ENCODE data around the gene SH3RF3. TPM values are rescaled to one million over a fixed set of nuclear protein-coding genes. Genes with fewer than 3 reads are reported as not detected.

Gene SH3RF3
- total RNA-seq, 1 experiment from 2014 or later = 1.0 TPM

- ATAC-seq (no peak), DNase-seq (ENCODE audit: low spot score) (no peak)
- ChIA-PET POLR2A (no interaction called here), CTCF (interaction anchor here (0.9 to 3.9 kb wide), 3 partner anchors 9 to 102 kb away, joined by 3 to 17 read pairs (median 4); no protein-coding TSS in a partner anchor)
- H3K4me3 Mint-ChIP-seq = no peak overlapping the region
- no peak overlapping the region for H3K27ac Mint-ChIP-seq
- no peak for TF ChIP-seq NFE2L1 (CRISPR knock-in tag; IDR thresholded peaks at IDR 0.05)
- no peak for TF ChIP-seq GTF2I (CRISPR knock-in tag; conservative IDR thresholded peaks at IDR 0.05)
- no peak for TF ChIP-seq ZNF512 (CRISPR knock-in tag; IDR thresholded peaks at IDR 0.05; ENCODE audit: borderline replicate concordance)
- TF ChIP-seq PRRX2 (CRISPR knock-in tag; IDR thresholded peaks at IDR 0.05) = no peak
- TF ChIP-seq FOXJ3 (CRISPR knock-in tag; IDR thresholded peaks at IDR 0.05; ENCODE audit: borderline replicate concordance) = no peak
- no peak for TF ChIP-seq ATF6 (CRISPR knock-in tag; IDR thresholded peaks at IDR 0.05)
- peaks cover 19% of the 10 kb centered on the region for H3K4me1 Mint-ChIP-seq
- no peaks in the 10 kb centered on the region for H3K9me3 Mint-ChIP-seq
- no peaks in the 10 kb centered on the region for H3K27me3 Mint-ChIP-seq (ENCODE audit: low read depth)
- H3K36me3 Mint-ChIP-seq = no peaks in the 10 kb centered on the region
These were observed 279.0 kb downstream of the SH3RF3 start for GRCh38 chr2:109408043-109408335.

- CTCF ChIA-PET = interaction anchor here (3.9 kb wide), 1 partner anchor 101 kb away, joined by 17 read pairs; no protein-coding TSS in a partner anchor
- Mint-ChIP-seq H3K4me1 (peaks cover 19% of the 10 kb centered on the region), H3K27ac (no peak overlapping the region), H3K27me3 (ENCODE audit: low read depth) (no peaks in the 10 kb centered on the region), H3K9me3 (no peaks in the 10 kb centered on the region), H3K36me3 (no peaks in the 10 kb centered on the region), H3K4me3 (no peak overlapping the region)
- TF ChIP-seq NFATC4 (CRISPR knock-in tag; IDR thresholded peaks at IDR 0.05) = no peak
- TF ChIP-seq ZNF671 (CRISPR knock-in tag; IDR thresholded peaks at IDR 0.05) = no peak
- TF ChIP-seq ZNF532 (CRISPR knock-in tag; IDR thresholded peaks at IDR 0.05; ENCODE audit: borderline replicate concordance) = no peak
- no peak for TF ChIP-seq NR2C2 (CRISPR knock-in tag; IDR thresholded peaks at IDR 0.05)
- TF ChIP-seq E2F1 (CRISPR knock-in tag; IDR thresholded peaks at IDR 0.05) = no peak
- no peak for TF ChIP-seq AFF4 (CRISPR knock-in tag; IDR thresholded peaks at IDR 0.05; ENCODE audit: borderline replicate concordance)
- no peak for TF ChIP-seq TEAD4 (CRISPR knock-in tag; IDR thresholded peaks at IDR 0.05)
- TF ChIP-seq ZBTB43 (CRISPR knock-in tag; IDR thresholded peaks at IDR 0.05) = no peak
- ATAC-seq = no peak
- DNase-seq (ENCODE audit: low spot score) = no peak
- POLR2A ChIA-PET = no interaction called here
These were observed 280.5 kb downstream of the SH3RF3 start for GRCh38 chr2:109409321-109410038.

Measured in WTC11 (cell line).